EH (cell line): ENCODE results near the gene PRELID1.
"Not testable (repeated sequence)": the region's sequence is repeated elsewhere in the genome, so short reads cannot be mapped to it uniquely, and the experiment has no call there.

Experiments
- DNase-seq: peaks from one replicate; pipeline ENCODE4 v3.0.0-alpha.2; 2015; ENCODE audit warnings: low read depth

The PRELID1 gene, protein sequence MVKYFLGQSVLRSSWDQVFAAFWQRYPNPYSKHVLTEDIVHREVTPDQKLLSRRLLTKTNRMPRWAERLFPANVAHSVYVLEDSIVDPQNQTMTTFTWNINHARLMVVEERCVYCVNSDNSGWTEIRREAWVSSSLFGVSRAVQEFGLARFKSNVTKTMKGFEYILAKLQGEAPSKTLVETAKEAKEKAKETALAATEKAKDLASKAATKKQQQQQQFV

DNA sequence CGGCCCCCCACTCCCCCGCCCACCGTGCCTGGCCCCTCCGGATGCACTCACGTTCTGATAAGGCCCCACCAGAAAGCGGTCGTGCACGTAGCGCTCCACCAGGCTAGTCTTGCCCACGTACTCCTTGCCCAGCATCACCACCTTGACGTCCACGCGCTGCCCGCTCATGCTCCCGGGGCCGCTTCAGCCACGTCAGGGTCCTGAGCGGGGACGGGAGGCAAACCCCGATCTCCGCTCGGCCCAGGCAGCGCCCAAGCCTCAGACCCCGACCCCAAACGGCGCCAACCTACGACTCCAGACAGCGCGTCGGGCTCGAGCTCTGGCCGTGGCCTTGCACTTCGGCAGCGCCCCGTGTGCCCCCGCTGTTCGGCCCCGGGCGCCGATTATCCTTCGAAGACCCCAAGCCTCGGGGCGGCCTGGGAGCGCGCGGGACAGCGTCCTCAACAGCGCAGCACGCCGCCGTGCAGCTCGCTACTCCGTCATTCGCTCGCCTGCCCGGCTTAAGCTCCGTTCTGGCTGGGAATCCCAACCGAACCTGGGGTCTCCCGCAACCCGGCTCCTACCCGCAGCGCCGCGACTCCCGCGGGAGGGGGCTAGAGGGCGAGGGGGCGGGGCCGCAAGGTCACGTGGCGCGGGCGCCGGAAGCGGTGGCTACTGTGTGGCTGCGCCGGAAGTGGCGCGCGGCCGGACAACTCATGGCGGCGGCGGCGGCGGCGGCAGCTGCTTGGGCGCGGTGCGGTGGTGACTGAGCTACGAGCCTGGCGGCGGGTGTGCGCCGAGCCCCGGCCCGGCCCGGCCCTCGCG, at the start of gene PRELID1, which contains the start of gene RAB24:
PRELID1 (plus strand) TSS at position 679 of the 804 bp plus-strand sequence. CDS start 187 bp downstream, outside the sequence.
RAB24 (minus strand) TSS at position 599 of the 804 bp plus-strand sequence; CDS start at position 168, 431 bp downstream.
- peak; percentile 85 for DNase-seq

DNA sequence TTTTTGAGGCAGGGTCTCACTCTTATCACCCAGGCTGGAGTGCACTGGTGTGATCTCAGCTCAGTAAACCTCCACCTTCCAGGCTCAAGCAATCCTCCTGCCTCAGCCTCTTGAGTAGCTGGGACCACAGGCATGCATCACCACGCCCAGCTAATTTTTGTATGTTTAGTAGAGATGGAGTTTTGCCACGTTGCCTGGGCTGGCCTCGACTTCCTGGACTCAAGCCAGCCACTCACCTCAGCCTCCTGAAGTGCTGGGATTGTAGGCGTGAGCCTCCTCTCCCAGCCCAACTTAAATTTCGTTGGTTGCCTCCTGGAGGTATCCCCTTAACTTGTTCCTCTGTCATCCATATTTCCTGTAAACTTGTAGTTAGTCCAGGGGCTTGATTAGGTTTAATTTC, 47.3 kb upstream of the PRELID1 start:
- DNase-seq, result peak; percentile 25

DNA sequence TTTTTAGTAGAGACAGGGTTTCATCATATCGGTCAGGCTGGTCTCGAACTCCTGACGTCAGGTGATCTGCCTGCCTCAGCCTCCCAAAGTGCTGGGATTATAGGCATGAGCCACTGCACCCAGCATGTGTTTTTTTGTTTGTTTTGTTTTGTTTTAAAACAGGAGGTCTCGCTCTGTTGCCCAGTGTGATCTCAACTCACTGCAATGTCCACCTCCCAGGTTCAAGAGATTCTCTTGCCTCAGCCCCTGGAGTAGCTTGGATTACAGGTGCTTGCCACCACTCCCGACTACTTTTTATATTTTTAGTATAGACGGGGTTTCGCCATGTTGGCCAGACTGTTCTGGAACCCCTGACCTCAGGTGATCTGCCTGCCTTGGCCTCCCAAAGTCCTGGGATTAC, 44.9 kb upstream of the PRELID1 start:
- DNase-seq, result not testable (repeated sequence)

DNA sequence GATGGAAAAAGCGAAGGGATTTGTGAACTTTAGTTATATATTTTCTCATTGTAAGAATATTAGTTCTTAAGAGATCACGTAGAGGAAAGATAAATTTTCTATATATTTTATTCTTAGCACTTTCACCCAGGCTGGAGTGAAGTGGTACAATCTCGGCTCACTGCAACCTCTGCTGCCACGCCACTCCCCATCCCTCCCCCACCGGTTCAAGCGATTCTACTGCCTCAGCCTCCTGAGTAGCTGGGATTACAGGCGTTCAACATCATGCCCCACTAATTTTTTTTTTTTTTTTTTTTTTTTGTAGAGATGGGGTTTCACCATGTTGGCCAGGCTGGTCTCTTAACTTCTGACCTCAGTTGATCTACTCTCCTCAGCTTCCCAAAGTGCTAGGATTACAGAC, 42.6 kb upstream of the PRELID1 start:
- DNase-seq, result no peak

DNA sequence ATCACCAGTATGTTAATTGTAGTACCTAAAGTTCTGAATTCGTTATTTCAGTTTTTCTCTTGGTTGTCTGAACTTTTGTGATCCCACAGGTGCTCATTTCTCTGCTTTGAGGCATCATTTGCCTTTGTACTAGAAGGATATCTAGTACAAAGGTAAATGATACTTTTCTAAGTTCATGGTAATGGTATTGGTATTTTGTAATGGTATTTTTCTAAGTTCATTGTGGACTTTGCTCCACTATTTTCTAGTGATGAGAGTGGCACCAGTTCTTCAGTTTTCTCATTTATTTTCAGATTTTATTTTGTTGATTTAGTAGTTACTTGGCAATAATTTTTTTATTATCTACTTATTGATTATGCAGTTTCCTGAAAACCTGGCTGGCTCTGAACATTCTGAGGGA, 42.1 kb upstream of the PRELID1 start:
- DNase-seq, result no peak

DNA sequence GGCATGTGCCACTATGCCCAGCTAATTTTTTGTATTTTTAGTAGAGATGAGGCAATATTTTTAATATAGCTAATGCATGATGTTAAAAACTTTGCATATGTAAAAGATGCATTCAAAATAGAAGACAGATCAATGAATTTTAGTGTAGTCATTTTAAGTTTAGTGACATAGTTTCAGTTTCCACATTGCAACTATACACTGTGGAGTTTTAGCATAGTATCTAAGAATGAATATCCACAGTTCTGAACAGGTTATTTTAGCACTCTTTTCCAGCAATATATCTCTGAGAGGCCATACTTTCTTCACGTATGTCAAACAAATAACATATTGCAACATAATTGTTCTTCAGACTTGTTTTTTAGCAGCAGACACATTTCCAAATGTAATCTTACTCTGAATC, 39.4 kb upstream of the PRELID1 start:
- no peak for DNase-seq

DNA sequence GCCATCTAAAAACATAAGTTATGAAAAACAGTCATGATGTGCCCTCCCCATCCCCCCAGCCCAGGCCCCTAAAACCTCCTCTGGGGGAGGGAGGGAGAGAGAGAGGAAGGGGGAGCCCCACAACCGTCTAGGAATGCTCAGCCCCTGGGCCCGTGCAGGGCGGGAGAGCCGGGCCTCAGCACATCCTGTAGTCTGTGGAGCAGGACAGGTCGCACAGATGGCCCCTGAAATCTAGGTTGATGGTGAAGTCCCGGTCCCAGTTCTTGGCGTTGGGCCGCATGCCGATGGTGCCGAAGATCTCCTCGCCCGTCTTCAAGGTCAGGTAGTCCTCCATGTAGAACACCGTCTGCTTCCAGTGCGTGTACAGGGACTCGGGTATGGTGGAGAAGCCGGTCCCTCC, 38.2 kb upstream of the PRELID1 start:
- no peak for DNase-seq

DNA sequence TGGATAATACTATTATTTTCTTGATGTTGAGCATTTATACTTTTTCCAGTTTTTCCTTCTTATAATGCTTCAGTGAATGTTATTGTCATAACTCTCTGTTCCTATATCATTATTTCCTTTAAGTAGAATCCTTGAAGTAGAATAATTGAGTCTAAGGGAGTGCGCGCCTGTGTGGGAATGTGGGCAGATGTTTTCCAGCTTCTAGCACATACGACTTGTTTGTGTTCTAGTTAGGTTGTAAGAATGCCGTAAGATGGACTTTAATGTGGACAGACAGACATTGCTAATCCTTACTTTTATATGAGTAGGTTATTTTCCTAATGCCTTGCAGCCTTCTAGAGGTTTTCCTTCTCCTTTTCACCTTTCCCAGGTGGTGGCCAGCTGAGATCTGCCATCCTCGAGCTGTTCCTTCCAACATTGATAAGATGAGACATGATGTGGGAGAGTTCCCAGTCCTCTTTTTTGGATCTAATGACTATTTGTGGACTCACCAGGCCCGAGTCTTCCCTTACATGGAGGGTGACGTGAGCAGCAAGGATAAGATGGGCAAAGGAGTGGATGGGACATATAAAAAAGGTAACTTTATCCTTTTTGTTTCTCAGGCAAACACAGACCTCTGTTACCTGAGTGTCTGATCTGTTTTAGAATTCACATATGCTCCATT, 34.2 kb upstream of the PRELID1 start:
- no peak for DNase-seq

DNA sequence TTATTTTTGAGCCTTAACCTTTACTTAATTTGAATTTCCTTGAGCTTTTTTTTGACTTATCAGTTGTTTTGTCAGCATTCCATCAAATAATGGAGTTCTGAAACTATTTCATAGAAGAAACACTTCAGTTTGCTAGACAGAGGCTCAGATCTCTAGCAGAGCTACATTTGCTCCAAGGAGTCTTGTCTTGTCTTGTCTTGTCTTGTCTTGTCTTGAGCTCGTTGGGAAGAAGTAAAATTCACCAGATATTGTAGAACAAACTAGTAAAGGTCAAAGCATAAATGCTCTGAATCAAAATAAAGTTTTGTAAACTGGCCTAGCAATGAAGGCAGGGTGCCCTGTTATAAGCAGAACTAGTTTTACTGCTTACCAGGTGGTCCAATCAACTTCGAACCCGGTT, 33.6 kb upstream of the PRELID1 start:
- no peak for DNase-seq

DNA sequence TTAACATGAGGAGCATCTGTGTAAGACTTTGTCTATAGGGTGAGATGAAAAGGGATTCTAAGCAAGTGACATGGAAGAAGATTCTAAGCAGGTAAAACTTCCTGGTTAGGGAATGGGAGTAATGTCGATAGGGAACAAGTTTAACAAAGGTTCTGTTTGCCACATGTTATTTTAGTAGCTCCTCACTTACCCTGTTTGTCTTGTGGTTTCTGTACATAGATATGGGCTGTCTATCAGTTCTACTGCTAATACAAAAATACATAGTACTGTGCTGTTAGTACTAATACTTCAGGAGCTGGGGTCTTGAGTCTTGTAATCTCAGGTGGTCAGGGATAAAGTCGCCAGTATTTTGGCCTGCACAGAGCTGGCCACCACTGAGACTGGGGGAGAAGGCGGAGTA, 32.9 kb upstream of the PRELID1 start:
- no peak for DNase-seq

DNA sequence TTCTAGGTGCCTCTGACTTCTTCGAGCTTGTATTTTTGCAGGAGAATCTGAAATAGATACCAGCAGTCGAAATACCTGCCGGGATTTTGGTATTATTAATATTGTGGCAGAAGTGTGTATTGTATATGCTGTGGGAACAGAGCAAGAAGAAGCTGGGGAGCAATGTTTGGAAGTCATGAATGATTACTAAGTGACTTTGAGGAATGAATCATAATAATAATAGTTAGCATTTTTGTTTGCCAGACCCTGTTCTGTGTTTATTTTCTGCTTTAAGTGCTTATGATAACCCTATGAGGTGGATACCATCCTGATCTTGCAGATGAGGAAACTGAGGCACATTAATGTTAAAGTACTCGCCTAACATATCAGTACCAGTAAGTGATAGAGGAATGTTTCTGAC, 32.5 kb upstream of the PRELID1 start:
- DNase-seq, result no peak

DNA sequence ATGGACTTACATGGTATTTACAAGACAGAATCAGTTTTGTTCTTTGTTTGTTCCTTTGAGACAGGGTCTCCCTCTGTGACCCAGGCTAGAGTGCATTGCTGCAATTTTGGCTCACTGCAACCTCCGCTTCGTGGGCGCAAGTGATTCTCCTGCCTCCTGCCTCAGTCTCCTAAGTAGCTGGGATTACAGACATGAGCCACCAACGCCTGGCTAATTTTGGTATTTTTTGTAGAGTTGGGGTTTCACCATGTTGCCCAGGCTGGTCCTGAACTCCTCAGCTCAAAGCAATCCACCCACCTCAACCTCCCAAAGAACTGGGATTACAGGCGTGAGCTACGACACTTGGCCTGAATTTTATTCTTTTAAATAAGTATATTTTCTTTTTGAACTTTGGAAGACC, 27.7 kb upstream of the PRELID1 start:
- DNase-seq, result no peak

DNA sequence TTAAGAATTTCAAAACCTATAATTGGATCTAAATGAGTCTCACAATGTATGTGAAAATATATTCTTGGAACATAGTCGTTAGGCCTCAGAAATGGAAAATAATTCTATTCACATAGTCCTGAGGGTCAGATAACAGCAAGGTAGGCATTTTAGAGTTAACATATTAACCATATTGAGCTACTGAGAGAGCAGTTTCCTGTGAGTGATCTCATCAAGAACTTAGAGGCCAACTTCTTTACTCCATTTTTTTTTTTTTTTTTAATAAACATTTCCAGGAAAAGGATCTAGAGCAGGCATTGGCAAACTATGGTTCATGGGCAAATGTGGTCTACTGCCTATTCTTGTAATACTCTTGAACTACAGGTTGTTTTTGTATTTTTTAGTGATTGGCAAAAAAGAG, 26.7 kb upstream of the PRELID1 start:
- DNase-seq, result no peak

DNA sequence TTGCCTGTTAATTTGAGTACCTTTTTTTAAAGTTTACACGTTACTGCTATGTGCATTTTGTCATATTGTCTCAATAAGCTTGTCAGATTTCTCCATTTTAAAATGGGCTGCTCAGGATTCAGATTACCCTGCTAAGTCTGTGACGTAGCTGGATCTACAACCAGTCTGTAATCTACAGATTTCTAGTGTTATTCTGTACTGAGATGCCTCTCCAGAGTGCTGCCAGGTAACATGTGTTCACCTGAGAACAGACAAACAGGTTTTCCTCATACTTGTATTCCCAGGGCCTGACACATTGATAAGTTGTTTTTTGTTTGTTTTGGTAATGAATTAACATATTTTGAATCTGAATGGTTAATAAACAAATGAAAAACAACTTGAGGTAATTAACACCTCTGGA, 15.4 kb upstream of the PRELID1 start:
- no peak for DNase-seq

DNA sequence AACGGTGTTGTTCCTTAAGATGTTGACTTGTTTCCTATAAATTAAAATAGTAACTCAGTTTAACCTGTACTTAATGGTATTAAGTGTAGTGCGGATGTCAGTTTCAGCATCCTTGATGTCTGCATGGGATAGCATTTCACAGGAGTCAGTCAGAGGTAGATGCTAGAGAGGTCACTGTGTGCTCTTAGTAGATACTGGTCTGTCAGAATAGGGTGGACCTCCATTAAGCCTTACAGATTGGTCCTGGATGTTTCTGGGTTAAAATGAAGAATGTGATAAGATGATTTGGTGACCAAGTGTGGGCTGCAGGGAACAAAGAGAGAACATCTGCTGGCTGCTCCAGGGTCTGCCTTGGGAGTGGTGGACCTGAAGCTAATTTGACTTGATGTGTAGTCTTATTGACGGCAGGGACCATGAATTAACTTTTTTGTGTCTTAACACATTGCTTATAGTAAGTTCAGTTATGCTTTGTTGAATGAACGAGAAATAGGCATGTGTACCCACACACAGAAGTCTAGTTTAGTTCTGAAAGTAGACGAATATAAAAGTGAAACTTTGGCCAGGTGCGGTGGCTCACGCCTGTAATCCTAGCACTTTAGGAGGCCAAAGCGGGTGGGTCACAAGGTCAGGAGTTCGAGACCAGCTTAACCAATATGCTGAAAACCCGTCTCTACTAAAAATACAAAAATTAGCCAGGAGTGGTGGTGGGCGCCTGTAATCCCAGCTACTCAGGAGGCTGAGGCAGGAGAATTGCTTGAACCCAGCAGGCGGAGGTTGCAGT, 12.6 kb upstream of the PRELID1 start:
- DNase-seq, result no peak

DNA sequence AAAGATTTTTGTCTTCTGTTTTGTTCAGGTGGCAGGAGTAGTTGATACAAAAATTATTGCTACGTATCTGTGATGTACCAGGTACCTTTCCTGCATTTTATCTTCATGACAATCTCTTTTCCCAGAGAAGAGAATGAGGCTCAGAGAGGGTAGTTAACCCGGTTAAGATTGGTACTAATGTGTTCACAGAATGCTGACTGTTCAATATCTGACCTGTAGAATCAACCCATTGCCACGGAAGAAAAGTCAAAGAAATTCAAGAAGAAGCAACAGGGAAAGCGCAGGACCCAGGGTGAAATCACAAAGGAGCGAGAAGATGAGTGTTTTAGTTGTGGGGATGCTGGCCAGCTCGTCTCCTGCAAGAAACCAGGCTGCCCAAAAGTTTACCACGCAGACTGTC, 11.9 kb upstream of the PRELID1 start:
- no peak for DNase-seq

DNA sequence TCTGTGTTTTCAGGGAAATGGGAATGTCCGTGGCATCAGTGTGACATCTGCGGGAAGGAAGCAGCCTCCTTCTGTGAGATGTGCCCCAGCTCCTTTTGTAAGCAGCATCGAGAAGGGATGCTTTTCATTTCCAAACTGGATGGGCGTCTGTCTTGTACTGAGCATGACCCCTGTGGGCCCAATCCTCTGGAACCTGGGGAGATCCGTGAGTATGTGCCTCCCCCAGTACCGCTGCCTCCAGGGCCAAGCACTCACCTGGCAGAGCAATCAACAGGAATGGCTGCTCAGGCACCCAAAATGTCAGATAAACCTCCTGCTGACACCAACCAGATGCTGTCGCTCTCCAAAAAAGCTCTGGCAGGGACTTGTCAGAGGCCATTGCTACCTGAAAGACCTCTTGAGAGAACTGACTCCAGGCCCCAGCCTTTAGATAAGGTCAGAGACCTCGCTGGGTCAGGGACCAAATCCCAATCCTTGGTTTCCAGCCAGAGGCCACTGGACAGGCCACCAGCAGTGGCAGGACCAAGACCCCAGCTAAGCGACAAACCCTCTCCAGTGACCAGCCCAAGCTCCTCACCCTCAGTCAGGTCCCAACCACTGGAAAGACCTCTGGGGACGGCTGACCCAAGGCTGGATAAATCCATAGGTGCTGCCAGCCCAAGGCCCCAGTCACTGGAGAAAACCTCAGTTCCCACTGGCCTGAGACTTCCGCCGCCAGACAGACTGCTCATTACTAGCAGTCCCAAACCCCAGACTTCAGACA, 9.6 kb upstream of the PRELID1 start:
- DNase-seq, result no peak

DNA sequence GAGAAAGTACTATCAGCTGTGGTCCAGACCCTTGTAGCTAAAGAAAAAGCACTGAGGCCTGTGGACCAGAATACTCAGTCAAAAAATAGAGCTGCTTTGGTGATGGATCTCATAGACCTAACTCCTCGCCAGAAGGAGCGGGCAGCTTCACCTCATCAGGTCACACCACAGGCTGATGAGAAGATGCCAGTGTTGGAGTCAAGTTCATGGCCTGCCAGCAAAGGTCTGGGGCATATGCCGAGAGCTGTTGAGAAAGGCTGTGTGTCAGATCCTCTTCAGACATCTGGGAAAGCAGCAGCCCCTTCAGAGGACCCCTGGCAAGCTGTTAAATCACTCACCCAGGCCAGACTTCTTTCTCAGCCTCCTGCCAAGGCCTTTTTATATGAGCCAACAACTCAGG, 9.0 kb upstream of the PRELID1 start:
- DNase-seq, result no peak

DNA sequence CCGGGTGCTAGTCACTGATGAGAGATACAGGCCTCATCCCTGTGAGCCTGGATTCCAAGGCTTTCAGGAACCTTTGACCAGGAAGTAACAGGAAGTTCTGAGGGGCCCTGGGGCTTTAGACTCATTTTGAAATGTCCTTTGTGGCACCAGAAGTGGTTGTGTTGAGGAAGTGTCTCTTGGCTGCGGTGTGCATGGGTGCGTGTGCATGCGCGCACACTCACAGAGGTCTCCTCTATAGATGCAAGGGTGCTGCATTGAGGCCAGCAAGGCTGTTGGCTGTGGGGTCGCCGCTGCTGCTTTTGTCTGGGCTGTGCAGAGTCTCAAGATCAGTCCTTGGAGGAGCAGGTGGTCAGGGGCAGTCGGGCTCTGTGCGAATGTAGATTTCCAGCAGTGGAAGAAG, 7.7 kb upstream of the PRELID1 start:
- no peak for DNase-seq

DNA sequence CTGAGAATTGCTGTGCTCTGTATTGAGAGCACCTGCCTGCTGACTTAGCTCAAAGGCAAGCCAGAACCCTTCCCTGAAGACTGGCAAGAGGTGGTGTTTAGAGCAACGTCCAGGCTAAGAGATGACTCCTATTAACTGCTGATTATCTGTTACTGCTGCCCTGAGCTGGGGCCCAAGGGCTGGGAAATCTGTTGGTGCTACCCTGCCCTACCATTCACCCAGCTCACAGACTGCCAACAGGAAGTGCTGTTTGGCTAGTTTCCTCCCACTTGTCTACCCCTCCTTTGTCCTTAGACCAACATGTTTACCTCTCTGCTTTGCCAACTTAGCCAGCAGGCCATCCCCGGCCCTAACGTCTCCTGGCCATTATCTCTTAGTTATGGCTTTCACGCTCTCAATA, 7.0 kb upstream of the PRELID1 start:
- no peak for DNase-seq

DNA sequence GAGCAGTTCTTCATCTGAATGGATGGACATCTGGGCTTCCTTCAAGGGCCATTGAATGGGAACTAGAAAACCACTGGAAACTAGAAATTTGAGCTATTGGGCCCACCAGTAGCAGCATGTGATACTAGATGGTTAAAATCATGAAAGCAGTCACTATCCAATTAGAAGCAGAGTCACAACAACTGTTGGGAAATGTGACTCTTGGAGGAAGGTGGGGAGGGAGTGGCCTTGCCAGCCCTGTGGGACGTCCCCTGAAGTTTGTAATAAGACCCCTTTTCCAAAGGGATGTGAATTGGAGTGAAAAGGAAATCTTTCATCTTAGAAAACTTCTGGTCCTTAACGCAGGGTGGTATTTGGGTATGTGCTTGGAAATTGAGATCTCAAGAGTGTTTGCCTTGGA, 5.7 kb upstream of the PRELID1 start:
- no peak for DNase-seq

DNA sequence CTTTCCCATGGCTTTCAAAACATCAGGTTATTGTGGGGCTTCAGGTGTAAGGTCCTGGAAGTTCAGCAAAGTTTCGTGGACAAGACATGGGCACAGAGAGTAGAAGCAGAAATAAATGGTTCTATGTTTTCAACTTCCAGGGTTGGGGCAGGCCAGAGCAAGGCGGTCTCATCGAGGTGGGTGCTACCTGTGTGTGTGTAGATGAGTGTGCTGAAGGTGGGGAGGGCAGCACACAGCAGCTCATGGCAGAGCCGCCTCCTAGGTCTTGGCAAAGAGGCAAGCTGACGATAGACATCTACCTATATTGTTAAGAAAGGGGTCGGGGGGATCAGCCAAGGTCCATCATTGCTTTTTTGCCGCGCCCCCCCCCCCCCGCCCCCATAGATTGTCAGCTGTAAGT, 3.9 kb upstream of the PRELID1 start:
- no peak for DNase-seq
